Loucy (cell line): ENCODE measurements around the gene MBNL3.

Experiments used
- H2AFZ ChIP-seq: fragments of 200-600 bp; sonication (generic); 2 replicates; pipeline ENCODE4 v1.6.0; 2016; ENCODE audit warnings: antibody characterized with exemption, mild to moderate bottlenecking, low read length, moderate library complexity
- H3F3A ChIP-seq: fragments of 200-600 bp; 2 replicates; pipeline ENCODE4 v1.6.0; 2016; ENCODE audit warnings: antibody characterized with exemption, low read depth, mild to moderate bottlenecking
- H3K27me3 ChIP-seq: fragments of 200-600 bp; sonication (generic); 2 replicates; pipeline ENCODE4 v1.6.1; 2014; ENCODE audit warnings: low read length, mild to moderate bottlenecking; ENCODE audit not compliant: insufficient read depth, poor library complexity, severe bottlenecking
- H3K36me3 ChIP-seq: fragments of 200-600 bp; sonication (generic); 2 replicates; pipeline ENCODE4 v1.6.1; 2016; ENCODE audit warnings: low read length; ENCODE audit not compliant: insufficient read depth
- H3K4me1 ChIP-seq: fragments of 200-600 bp; sonication (generic); 2 replicates; pipeline ENCODE4 v1.5.1; 2014; ENCODE audit warnings: low read length, mild to moderate bottlenecking; ENCODE audit not compliant: insufficient read depth, poor library complexity, severe bottlenecking
- H3K4me2 ChIP-seq: fragments of 200-600 bp; sonication (generic); 2 replicates; pipeline ENCODE4 v1.6.0; 2014; ENCODE audit warnings: antibody characterized with exemption, low read length, low read depth, mild to moderate bottlenecking; ENCODE audit not compliant: poor library complexity, severe bottlenecking
- H3K4me3 ChIP-seq: fragments of 200-600 bp; sonication (generic); 2 replicates; pipeline ENCODE4 v1.5.1; 2014; ENCODE audit warnings: low read length, mild to moderate bottlenecking, mixed read lengths; ENCODE audit not compliant: poor library complexity, severe bottlenecking
- H3K79me2 ChIP-seq: fragments of 200-600 bp; sonication (generic); 2 replicates; pipeline ENCODE4 v1.6.1; 2014; ENCODE audit warnings: low read length; ENCODE audit not compliant: insufficient read depth
- H3K9ac ChIP-seq: fragments of 200-600 bp; sonication (generic); 2 replicates; pipeline ENCODE4 v1.6.0; 2014; ENCODE audit warnings: mild to moderate bottlenecking, low read depth, low read length, moderate library complexity; ENCODE audit not compliant: poor library complexity, severe bottlenecking
- H3K9me2 ChIP-seq: fragments of 200-600 bp; sonication (generic); replicated peaks from 2 replicates; pipeline ENCODE4 v1.6.1; 2016; ENCODE audit warnings: low read depth, low read length, mixed read lengths
- H3K9me3 ChIP-seq: fragments of 200-600 bp; sonication (generic); 2 replicates; pipeline ENCODE4 v1.6.1; 2014; ENCODE audit warnings: mild to moderate bottlenecking, antibody characterized with exemption, low read length, low read depth; ENCODE audit not compliant: insufficient read depth
- H4K20me1 ChIP-seq: fragments of 200-600 bp; sonication (generic); 2 replicates; pipeline ENCODE4 v1.6.0; 2014; ENCODE audit warnings: antibody characterized with exemption, low read length, mild to moderate bottlenecking; ENCODE audit not compliant: insufficient read depth, poor library complexity, severe bottlenecking
- EZH2phosphoT487 ChIP-seq: fragments of 200-600 bp; IDR thresholded peaks from 2 replicates; pipeline ENCODE4 v1.6.1; 2018; ENCODE audit warnings: antibody characterized with exemption, mild to moderate bottlenecking, moderate library complexity, borderline replicate concordance
- TF ChIP-seq, protein P1 (sequence below): fragments of 200-600 bp; sonication (generic); conservative IDR thresholded peaks from 2 replicates; pipeline ENCODE4 v1.5.1; 2014; ENCODE audit warnings: mild to moderate bottlenecking, antibody characterized with exemption, low read length

The MBNL3 gene

DNA sequence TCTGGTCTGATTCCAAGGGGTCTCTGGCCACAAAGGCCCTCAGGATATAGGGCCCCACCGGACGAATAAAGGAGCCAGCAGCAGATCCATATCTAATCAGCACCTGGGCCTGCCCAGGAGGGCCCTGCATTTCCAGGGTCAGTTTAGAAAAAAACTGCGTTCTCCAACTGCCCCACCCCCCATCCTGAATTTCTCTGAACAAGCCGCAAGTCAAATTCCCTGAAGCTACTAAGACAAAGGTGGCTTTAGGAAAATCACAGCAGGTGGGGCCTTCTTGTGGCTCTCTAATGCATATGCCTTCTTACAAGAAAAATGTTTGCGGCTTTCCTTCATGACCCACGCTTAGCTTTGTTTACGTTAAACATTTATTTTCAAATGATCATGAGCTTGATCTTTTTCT is 76.6 kb downstream of the MBNL3 start:
- Histone ChIP-seq H2AFZ (no peak overlapping the region), H3K79me2 (no peaks in the 10 kb centered on the region), H4K20me1 (no peaks in the 10 kb centered on the region), H3K9me2 (no peaks in the 10 kb centered on the region), H3K4me1 (no peaks in the 10 kb centered on the region), H3K36me3 (no peaks in the 10 kb centered on the region), H3K9me3 (no peaks in the 10 kb centered on the region), H3K4me2 (no peak overlapping the region), H3K4me3 (no peak overlapping the region), H3K27me3 (no peaks in the 10 kb centered on the region), H3F3A (no peaks in the 10 kb centered on the region), H3K9ac (no peak overlapping the region)
- TF ChIP-seq, protein P1, sequence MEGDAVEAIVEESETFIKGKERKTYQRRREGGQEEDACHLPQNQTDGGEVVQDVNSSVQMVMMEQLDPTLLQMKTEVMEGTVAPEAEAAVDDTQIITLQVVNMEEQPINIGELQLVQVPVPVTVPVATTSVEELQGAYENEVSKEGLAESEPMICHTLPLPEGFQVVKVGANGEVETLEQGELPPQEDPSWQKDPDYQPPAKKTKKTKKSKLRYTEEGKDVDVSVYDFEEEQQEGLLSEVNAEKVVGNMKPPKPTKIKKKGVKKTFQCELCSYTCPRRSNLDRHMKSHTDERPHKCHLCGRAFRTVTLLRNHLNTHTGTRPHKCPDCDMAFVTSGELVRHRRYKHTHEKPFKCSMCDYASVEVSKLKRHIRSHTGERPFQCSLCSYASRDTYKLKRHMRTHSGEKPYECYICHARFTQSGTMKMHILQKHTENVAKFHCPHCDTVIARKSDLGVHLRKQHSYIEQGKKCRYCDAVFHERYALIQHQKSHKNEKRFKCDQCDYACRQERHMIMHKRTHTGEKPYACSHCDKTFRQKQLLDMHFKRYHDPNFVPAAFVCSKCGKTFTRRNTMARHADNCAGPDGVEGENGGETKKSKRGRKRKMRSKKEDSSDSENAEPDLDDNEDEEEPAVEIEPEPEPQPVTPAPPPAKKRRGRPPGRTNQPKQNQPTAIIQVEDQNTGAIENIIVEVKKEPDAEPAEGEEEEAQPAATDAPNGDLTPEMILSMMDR = no peak
- TF ChIP-seq EZH2phosphoT487 = no peak

DNA sequence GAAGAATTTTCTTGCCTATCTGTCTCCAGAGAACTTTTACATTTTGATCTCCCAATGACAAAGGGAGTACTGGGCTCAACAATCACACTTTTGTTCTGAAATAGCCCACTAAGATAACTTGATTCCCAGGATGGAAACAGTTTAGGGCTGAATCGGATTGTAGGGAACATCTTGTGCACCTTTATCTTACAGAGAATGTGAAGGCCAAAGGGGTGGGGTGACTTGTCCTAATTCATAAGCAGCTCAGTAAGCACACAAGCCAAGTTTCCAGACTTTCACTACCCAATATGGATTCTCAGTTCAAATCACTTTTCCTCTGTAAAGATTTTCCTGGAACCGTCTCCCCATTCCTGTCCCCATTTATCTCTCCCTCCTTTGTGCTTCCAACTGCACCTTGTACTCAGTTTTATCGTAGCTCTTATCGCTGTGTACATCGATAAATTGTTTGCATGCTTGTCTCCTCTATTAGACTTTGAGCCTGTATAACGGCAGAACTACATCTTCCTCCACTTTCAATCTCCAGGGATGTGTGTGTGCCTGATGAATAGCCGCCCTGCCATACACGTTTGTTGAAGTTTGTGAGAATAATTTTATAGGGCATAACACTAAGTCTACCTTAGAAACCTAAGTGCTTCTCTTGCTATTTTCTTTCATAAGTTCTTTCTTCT is 77.4 kb downstream of the MBNL3 start:
- Histone ChIP-seq H3K79me2 (no peaks in the 10 kb centered on the region), H3K4me1 (no peaks in the 10 kb centered on the region), H3K36me3 (no peaks in the 10 kb centered on the region), H3K9me3 (no peaks in the 10 kb centered on the region), H2AFZ (no peak overlapping the region), H3K9me2 (no peaks in the 10 kb centered on the region), H3K9ac (no peak overlapping the region), H4K20me1 (no peaks in the 10 kb centered on the region), H3K4me2 (no peak overlapping the region), H3F3A (no peaks in the 10 kb centered on the region), H3K27me3 (no peaks in the 10 kb centered on the region), H3K4me3 (no peak overlapping the region)
- TF ChIP-seq, protein P1 = no peak
- TF ChIP-seq EZH2phosphoT487 = no peak

DNA sequence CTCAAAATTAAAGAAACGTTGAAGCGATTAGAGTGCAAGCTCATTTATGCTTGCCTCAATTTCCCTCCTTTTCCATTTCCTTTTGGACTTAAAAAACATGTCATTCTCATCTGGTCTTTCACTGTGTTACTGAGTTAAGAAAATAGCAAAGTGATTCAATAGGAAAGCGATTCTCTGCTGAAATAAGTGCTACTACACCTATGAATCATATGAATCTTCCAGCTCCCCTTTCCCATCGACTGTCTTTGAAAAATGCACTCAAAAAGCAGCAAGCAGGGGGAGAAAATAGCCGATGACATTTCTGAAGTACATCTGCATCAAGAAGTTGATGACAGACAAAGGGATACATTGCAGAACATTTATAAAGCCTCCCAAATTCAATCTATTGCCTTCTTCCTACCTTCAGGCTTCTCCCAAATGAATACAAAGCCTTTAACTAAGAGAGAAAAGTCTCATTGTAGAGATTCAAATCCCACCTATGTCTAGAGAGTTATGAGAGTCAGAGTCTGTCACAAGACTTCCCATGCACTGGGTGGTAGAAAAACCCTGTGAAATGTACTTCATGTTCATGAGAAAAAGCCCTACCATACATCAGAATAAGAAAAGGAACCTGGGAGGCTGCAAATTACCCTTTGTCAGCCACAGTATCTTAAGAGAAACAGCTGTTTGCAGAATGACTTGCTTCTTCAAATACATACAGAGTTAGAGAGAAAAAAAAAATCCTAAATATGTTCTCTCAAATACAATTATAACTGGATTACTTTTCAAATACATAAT is 78.9 kb downstream of the MBNL3 start:
- no peaks in the 10 kb centered on the region for H3F3A ChIP-seq
- H4K20me1 ChIP-seq = no peaks in the 10 kb centered on the region
- H3K27me3 ChIP-seq = no peaks in the 10 kb centered on the region
- H3K4me1 ChIP-seq = no peaks in the 10 kb centered on the region
- TF ChIP-seq, protein P1 = no peak
- no peak for TF ChIP-seq EZH2phosphoT487
- no peak overlapping the region for H3K9ac ChIP-seq
- no peak overlapping the region for H3K4me3 ChIP-seq
- H3K9me2 ChIP-seq = no peaks in the 10 kb centered on the region
- no peaks in the 10 kb centered on the region for H3K9me3 ChIP-seq
- no peaks in the 10 kb centered on the region; the same call in 1 of the 2 replicates for H3K36me3 ChIP-seq
- H3K79me2 ChIP-seq = no peaks in the 10 kb centered on the region
- no peak overlapping the region for H2AFZ ChIP-seq
- H3K4me2 ChIP-seq = no peak overlapping the region
